H1 (cell line): ENCODE measurements around the gene GRM7. TPM values are rescaled to one million over a fixed set of nuclear protein-coding genes. Genes with fewer than 3 reads are reported as not detected.

Experiments
- BRCA1 ChIP-seq: IDR thresholded peaks from 2 replicates; pipeline ENCODE4 v1.6.1; 2012; ENCODE audit warnings: low read depth, low read length, improper control_type of control experiment
- CBX8 ChIP-seq: fragments of 300-800, 300-1000 bp; sonication (generic); IDR thresholded peaks from 2 replicates; pipeline ENCODE4 v1.7.1; 2016; ENCODE audit warnings: low read depth, low read length, borderline replicate concordance
- CHD7 ChIP-seq: fragments of 300-600 bp; sonication (generic); IDR thresholded peaks from 2 replicates; pipeline ENCODE4 v1.7.1; 2012; ENCODE audit warnings: low read length, moderate library complexity, mild to moderate bottlenecking, inconsistent platforms; ENCODE audit not compliant: insufficient replicate concordance
- GABPA ChIP-seq: IDR thresholded peaks from 2 replicates; pipeline ENCODE4 v1.6.1; 2011; ENCODE audit warnings: mild to moderate bottlenecking, low read length, moderate library complexity, borderline replicate concordance; ENCODE audit not compliant: insufficient read depth
- POU5F1 ChIP-seq: IDR thresholded peaks from 2 replicates; pipeline ENCODE4 v1.6.1; 2011; ENCODE audit warnings: low read depth, mild to moderate bottlenecking, low read length, moderate library complexity
- RXRA ChIP-seq: IDR thresholded peaks from 2 replicates; pipeline ENCODE4 v1.6.1; 2011; ENCODE audit warnings: low read depth, mild to moderate bottlenecking, low read length, moderate library complexity; ENCODE audit not compliant: insufficient read depth
- ZNF274 ChIP-seq: IDR thresholded peaks from 2 replicates; pipeline ENCODE4 v1.7.0; 2012; ENCODE audit warnings: low read length, borderline replicate concordance; ENCODE audit errors: extremely low read depth
- polyA plus RNA-seq, 7 experiments: library from polyadenylated mRNA; depleted of rRNA in 3 of 7; stranded (reverse) in 5 of 7; unstranded in 2 of 7; fragments of >200 nt in 5 of 7; fragments of 200-250 nt in 2 of 7; gene quantifications; 1 replicate in 5 of 7; 2 replicates in 1 of 7; 4 replicates in 1 of 7; pipeline versions ENCODE4 v1.2.1 to v1.2.3, GENCODE V29; 2011 to 2013; ENCODE audit warnings: missing spikeins in 2 of 7, mixed read lengths in 2 of 7
- total RNA-seq: library from RNA; stranded (reverse); fragmentation: NEBNext Ultra II Directional; extraction: Animal tissue kit (Norgen Biotek cat#: 25700); gene quantifications from 2 replicates; pipeline ENCODE4 v1.2.1, GENCODE V29; 2021

The GRM7 gene
- total and polyA plus RNA-seq, 2 of the 8 experiments (the other 6 are each of a cell fraction or from before 2014, with no cell fraction given) = 0.17 to 0.24 TPM

- TF ChIP-seq CHD7 (no peak), BRCA1 (no peak), GABPA (no peak), ZNF274 (no peak), RXRA (no peak), POU5F1 (no peak), CBX8 (no peak)
Measured at GRCh38 chr3:7146529-7146928, 285.6 kb downstream of the GRM7 start (continued).
